ENCODE data around the gene GBX2. TPM values are rescaled to one million over a fixed set of nuclear protein-coding genes. Genes with fewer than 3 reads are reported as not detected.
"Not testable (repeated sequence)": the region's sequence is repeated elsewhere in the genome, so short reads cannot be mapped to it uniquely, and the experiment has no call there.

The GBX2 gene
- total RNA-seq, 1 experiment from 2014 or later: not detected

GRCh38 chr2:236155406-236155805, 12.8 kb downstream of the GBX2 start:
- no peak for TF ChIP-seq CTCF (IDR thresholded peaks at IDR 0.05; ENCODE audit: unreplicated experiment)
- intact Hi-C loops (cut with micrococcal nuclease): no loop called here
- Mint-ChIP-seq H3K27ac (ENCODE audit: low read depth, unreplicated experiment) (no peak overlapping the region), H3K27me3 (ENCODE audit: insufficient read depth, unreplicated experiment) (no peaks in the 10 kb centered on the region), H3K9me3 (ENCODE audit: unreplicated experiment) (no peaks in the 10 kb centered on the region), H3K4me3 (ENCODE audit: unreplicated experiment) (no peak overlapping the region), H3K4me1 (ENCODE audit: insufficient read depth, unreplicated experiment) (no peaks in the 10 kb centered on the region), H3K36me3 (ENCODE audit: insufficient read depth, unreplicated experiment) (no peaks in the 10 kb centered on the region)
- ChIA-PET POLR2A (no interaction called here), CTCF (no interaction called here)
- no peak for DNase-seq (ENCODE audit: unreplicated experiment)
- BruUV-seq (replicated peaks): no TSS peak

DNA sequence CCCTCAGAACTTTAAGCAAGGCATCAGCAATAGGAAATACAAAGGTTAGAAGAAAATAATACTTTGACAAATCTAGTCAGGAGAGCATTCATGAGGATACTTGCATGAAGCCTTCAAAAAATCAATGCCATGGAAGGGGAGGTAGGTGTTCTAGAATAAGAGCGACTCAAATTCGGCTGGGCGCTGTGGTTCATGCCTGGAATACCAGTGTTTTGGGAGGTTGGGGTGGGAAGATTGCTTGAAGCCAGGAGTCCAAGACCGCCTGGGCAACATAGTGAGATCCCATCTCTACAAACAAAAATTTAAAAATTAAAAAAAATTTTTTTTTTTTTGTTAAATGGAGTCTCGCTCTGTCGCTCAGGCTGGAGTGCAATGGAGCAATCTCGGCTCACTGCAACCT, 21.8 kb downstream of the GBX2 start:
- ChIA-PET CTCF (no interaction called here), POLR2A (no interaction called here)
- Mint-ChIP-seq H3K9me3 (ENCODE audit: unreplicated experiment) (no peaks in the 10 kb centered on the region), H3K36me3 (ENCODE audit: insufficient read depth, unreplicated experiment) (peaks cover 7% of the 10 kb centered on the region), H3K27me3 (ENCODE audit: insufficient read depth, unreplicated experiment) (no peaks in the 10 kb centered on the region), H3K4me3 (ENCODE audit: unreplicated experiment) (no peak overlapping the region), H3K27ac (ENCODE audit: low read depth, unreplicated experiment) (no peak overlapping the region), H3K4me1 (ENCODE audit: insufficient read depth, unreplicated experiment) (no peaks in the 10 kb centered on the region)
- intact Hi-C loops (cut with micrococcal nuclease): no loop called here
- BruUV-seq (replicated peaks): no TSS peak
- no peak for DNase-seq (ENCODE audit: unreplicated experiment)
- TF ChIP-seq CTCF (IDR thresholded peaks at IDR 0.05; ENCODE audit: unreplicated experiment): no peak

- H3K27me3 Mint-ChIP-seq (ENCODE audit: insufficient read depth, unreplicated experiment): no peaks in the 10 kb centered on the region
- POLR2A ChIA-PET: interaction anchor here (0.7 kb wide), 1 partner anchor 16 kb away, joined by 3 read pairs; no protein-coding TSS in a partner anchor
- no peak overlapping the region for H3K4me3 Mint-ChIP-seq (ENCODE audit: unreplicated experiment)
- no peaks in the 10 kb centered on the region for H3K9me3 Mint-ChIP-seq (ENCODE audit: unreplicated experiment)
- no peaks in the 10 kb centered on the region for H3K4me1 Mint-ChIP-seq (ENCODE audit: insufficient read depth, unreplicated experiment)
- intact Hi-C loops (cut with micrococcal nuclease): no loop called here
- peaks cover 7% of the 10 kb centered on the region for H3K36me3 Mint-ChIP-seq (ENCODE audit: insufficient read depth, unreplicated experiment)
- no TSS peak for BruUV-seq (replicated peaks)
- DNase-seq (ENCODE audit: unreplicated experiment): no peak
- H3K27ac Mint-ChIP-seq (ENCODE audit: low read depth, unreplicated experiment): no peak overlapping the region
- no peak for TF ChIP-seq CTCF (IDR thresholded peaks at IDR 0.05; ENCODE audit: unreplicated experiment)
- CTCF ChIA-PET: interaction anchor here (1.2 kb wide), 1 partner anchor 32 kb away, joined by 3 read pairs; no protein-coding TSS in a partner anchor
Measured at GRCh38 chr2:236143811-236144210, 24.4 kb downstream of the GBX2 start.

DNA sequence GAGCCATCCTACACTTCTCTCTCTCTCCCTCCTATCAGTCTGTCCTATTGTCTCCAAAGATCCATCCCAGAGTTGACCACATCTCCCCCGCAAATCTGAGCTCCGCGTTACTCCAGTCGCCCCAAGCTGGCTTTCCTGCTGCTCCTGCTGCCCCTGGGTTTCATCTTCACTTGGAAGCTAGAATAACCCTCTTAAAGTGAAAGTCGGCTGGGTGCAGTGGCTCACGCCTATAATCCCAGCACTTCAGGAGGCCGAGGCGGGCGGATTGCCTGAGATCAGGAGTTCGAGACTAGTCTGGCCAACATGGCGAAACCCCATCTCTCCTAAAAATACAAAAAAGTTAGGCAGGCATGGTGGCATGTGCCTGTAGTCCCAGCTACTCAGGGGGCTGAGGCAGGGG, 26.6 kb downstream of the GBX2 start:
- BruUV-seq (replicated peaks); POLR2A ChIA-PET: not testable (repeated sequence)
- CTCF ChIA-PET: interaction anchor here (0.5 to 0.7 kb wide), 2 partner anchors 97 to 548 kb away, joined by 3 to 4 read pairs; no protein-coding TSS in a partner anchor

DNA sequence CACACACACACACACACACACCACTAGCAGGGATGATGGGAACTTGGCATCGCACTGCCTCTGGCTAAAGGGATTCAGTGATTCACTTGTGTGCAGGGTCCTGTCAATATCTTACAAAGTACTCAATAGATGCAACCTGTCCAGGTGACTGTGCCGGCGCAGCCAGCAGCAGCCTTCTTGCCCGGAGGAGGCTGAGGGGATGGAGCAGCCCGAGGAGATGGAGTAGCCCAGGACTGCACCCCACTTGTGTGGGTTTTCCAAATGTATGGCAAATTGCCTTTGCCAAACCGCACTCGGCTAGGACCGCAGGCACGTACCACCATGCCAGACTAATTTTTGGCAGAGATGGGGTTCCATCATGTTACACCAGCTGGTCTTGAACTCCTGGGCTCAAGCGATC, 31.1 kb downstream of the GBX2 start:
- DNase-seq (ENCODE audit: unreplicated experiment): no peak
- Mint-ChIP-seq H3K9me3 (ENCODE audit: unreplicated experiment) (no peaks in the 10 kb centered on the region), H3K4me3 (ENCODE audit: unreplicated experiment) (no peak overlapping the region), H3K27ac (ENCODE audit: low read depth, unreplicated experiment) (no peak overlapping the region), H3K4me1 (ENCODE audit: insufficient read depth, unreplicated experiment) (no peaks in the 10 kb centered on the region), H3K27me3 (ENCODE audit: insufficient read depth, unreplicated experiment) (no peaks in the 10 kb centered on the region), H3K36me3 (ENCODE audit: insufficient read depth, unreplicated experiment) (peaks cover under 1% of the 10 kb centered on the region)
- ChIA-PET CTCF (interaction anchor here (1.4 kb wide), 1 partner anchor 9 kb away, joined by 3 read pairs; no protein-coding TSS in a partner anchor), POLR2A (interaction anchor here (0.6 kb wide), 1 partner anchor 16 kb away, joined by 3 read pairs; no protein-coding TSS in a partner anchor)
- BruUV-seq (replicated peaks): no TSS peak
- TF ChIP-seq CTCF (IDR thresholded peaks at IDR 0.05; ENCODE audit: unreplicated experiment): no peak
- intact Hi-C loops (cut with micrococcal nuclease): no loop called here

More for the DNA sequence above, 26.6 kb downstream of the GBX2 start:
- H3K36me3 Mint-ChIP-seq (ENCODE audit: insufficient read depth, unreplicated experiment); H3K4me1 Mint-ChIP-seq (ENCODE audit: insufficient read depth, unreplicated experiment); H3K27me3 Mint-ChIP-seq (ENCODE audit: insufficient read depth, unreplicated experiment); DNase-seq (ENCODE audit: unreplicated experiment); H3K9me3 Mint-ChIP-seq (ENCODE audit: unreplicated experiment); H3K4me3 Mint-ChIP-seq (ENCODE audit: unreplicated experiment); H3K27ac Mint-ChIP-seq (ENCODE audit: low read depth, unreplicated experiment); intact Hi-C loops (cut with micrococcal nuclease): not testable (repeated sequence)
